Bronchus fibroblast of lung (primary cell): ENCODE measurements around the gene CDRT15L2. TPM values are rescaled to one million over a fixed set of nuclear protein-coding genes. Genes with fewer than 3 reads are reported as not detected.

ENCODE experiments used
- total RNA-seq: library from RNA; depleted of rRNA; stranded (reverse); fragments of >200 nt; gene quantifications from 2 replicates; pipeline ENCODE4 v1.2.3, GENCODE V29; 2015

CDRT15L2 gene
- not detected in 2 replicates for total RNA-seq

GRCh38 chr17:20579424-20579823 is at the start of gene CDRT15L2:
TSS of gene CDRT15L2 (plus strand) at chr17:20579724. CDS start at chr17:20579744, 20 bp downstream.

Other genes starting within 250 kb of the CDRT15L2 start
- not detected in 2 replicates for gene LGALS9B, start 112.2 kb upstream of the CDRT15L2 start, total RNA-seq